ENCODE measurements around the gene ZNF649.
"Not testable (repeated sequence)": the region's sequence is repeated elsewhere in the genome, so short reads cannot be mapped to it uniquely, and the experiment has no call there.

Gene ZNF649

DNA sequence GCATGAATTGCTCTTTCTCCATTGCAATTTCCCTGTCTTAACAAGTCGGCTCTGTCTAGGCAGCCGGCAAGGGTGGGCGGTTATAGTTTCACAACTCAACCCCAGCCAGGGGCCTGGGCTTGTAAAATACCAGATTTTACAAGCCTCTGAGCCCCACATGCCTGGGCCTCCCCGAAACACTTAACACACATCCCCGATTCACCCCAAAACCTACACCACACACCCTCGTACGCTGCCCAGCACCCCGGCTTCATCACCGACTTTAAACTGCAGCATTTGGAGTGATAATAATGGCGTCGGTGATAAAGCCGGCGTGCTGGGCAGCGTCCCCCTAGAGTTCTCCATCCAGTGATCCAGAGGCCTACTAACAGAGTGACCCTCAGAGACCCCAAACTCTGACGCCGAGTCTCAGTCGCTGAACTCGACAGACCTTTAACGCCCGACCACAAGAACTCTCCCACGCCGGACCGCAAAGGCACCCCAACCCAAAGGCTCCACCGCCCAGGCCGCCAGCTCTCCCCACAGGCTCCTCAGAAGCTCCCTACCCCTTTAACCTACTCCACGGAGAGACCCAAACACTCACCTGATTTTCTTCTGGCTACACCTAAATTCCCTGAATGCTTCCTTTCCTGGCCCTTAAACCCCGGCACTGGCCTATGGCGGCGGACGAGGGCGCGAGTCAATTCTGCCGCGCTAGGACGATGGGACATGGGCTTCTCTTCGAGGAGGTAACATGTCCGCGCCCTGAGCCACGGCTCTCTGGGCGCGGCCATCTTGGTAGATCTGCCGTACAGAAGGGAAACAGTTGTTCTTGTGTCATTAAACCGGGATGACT, at the start of gene ZNF649:
Gene ZNF649, minus strand, starts transcription at position 687 of the 835 bp plus-strand sequence. CDS start 4,910 bp downstream, outside the sequence.
- peak; percentile 69 to 91 for DNase-seq

DNA sequence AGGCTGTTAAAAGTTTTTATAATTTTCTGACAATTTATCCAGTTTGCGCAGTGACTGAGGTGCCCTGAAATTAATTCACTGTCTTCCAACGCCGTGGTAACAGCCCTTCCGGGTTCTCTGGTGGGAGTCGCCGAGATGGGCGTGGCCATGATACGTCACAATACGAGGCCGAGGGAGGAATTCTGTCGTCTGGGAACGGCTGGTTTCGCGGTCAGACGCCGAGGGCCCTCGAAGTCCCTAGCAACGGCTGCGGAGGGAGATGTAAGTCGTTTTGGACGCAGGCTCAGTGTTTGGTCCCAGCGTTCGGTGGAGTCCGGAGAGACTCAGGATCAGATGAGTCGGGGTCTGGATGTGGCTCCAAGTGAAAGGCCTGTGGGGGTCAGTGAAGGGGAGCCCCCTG, 44.2 kb upstream of the ZNF649 start:
- DNase-seq: no peak

DNA sequence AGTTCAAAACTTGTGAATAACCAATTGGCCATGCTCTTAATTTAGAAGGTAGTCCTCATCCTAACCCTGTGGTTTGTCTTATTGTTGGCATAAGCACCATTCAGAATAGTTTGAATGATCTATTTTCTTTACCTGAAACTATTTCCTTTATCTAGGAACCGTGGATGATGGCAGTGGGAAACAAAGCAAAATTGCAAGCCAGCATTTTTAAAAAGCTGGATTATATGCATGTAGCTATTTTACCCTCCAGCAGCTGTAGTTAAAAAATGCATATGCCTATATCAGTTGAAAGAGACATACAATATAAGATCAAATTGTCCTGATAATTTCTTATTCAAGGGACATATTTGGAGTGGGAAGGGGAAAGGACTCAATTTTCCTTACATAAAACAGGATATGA, 41.8 kb upstream of the ZNF649 start:
- no peak for DNase-seq

DNA sequence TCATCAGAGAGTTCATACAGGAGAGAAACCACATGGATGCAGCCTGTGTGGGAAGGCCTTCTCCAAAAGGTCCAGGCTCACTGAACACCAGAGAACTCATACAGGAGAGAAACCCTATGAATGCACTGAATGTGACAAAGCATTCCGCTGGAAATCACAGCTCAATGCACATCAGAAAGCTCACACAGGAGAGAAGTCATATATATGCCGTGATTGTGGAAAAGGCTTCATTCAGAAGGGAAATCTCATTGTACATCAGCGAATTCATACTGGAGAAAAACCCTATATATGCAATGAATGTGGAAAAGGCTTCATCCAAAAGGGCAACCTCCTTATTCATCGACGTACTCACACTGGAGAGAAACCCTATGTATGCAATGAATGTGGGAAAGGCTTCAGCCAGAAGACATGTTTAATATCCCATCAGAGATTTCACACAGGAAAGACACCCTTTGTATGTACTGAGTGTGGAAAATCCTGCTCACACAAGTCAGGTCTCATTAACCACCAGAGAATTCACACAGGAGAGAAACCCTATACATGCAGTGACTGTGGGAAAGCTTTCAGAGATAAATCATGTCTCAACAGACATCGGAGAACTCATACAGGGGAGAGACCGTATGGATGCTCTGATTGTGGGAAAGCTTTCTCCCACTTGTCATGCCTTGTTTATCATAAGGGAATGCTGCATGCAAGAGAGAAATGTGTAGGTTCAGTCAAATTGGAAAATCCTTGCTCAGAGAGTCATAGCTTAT, 40.2 kb upstream of the ZNF649 start:
- DNase-seq: no peak

DNA sequence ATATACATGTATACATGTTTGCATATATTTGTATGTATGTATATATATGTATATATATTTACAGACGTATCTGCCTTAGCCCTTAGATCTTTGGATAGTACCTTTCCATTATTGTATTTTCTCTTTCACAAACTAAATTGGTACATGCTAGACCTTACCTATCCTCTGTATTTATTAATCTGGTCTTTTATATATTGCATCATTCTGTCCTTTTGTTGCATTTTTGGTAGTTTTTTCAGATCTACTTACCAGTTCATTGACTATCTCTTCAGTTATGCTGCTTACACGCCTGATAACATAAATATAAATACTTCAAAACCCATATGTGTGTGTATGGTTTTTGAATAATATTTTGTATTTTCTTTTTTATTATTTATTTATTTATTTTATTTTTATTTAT, 34.1 kb upstream of the ZNF649 start:
- DNase-seq: no peak

DNA sequence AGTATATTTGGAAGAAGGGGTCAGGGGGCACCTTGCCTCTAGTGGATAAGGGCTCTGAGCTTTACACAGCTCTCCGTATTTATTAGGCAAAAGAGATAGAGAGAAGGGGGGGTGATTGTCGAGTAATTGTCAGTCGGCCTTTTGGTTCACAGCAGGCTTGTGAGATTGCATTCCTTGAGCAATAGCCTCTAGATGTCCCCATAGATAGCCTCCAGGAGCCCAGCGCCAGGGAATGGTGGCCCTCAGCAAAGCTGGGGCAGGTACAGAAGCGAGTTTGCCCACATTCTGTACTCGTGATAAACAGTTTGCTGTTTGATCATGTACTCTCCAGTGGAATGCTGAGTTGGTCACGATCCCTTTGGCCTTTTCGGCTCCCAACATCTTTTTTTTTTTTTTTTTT, 27.1 kb upstream of the ZNF649 start:
- DNase-seq: no peak

DNA sequence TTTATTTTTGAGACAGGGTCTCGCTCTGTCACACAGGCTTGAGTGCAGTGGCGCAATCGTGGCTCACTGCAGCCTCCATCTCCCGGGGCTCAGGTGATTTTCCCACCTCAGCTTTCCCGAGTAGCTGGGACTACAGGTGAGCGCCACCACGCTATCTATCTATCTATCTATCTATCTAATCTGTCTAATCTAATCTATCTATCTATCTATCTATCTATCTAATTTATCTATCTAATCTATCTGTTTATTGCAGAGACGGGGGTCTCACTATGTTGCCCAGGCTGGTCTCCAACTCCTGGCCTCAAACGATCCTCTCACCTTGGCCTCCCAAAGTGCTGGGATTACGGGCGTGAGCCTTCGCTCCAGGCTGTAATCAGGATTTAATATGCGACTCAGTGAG, 23.0 kb upstream of the ZNF649 start:
- DNase-seq: no peak

DNA sequence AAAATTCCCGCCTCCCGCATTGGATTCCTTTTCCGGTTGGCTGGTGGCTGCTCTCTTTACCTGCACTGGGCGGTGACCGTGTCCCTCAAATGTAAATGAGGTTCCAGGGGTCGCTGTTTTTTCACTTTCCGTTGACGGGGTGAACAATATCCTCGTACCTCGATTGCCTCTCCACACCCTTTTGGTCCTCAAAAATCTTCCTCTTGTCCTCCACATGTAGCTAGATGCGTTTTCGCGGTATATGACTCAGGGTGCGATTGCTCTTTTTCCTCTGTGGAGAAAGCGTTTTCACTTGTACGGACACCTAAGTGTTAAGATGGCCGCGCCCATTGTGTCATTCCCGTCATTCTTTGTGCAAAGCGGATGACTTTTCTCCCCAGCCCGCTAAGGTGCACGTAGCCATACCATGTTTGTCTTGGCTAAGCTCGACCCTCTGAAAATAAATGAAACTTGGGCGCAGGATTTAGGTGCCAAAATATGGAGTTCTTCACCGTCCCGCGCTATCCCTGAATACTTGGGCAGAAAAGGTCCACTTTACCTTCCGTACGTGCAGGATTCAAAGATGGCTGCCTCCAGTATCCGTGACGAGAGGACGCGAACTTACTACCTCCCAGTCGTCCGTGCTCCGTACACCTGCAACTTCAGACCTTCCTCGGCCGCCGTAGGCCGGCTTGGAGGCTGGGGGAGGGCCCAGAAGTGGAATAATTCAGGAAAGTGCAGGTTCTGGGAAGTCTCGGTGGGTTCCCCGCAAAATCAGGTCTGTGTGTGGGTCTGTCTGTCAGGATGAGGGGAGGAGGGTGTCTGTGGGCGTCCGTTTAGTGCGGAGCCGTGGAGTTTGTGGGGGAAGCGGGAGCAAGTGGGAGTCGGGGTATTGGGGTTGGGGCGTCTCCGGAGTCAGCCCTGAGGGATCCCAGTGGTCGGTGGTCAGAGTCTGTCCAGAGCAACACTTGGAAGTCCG, 22.2 kb upstream of the ZNF649 start, which contains the start of gene ZNF613:
Gene ZNF613, plus strand, starts transcription at position 689 of the 958 bp plus-strand sequence. CDS start 8,749 bp downstream, outside the sequence.
- peak; percentile 93 to 94 for DNase-seq

DNA sequence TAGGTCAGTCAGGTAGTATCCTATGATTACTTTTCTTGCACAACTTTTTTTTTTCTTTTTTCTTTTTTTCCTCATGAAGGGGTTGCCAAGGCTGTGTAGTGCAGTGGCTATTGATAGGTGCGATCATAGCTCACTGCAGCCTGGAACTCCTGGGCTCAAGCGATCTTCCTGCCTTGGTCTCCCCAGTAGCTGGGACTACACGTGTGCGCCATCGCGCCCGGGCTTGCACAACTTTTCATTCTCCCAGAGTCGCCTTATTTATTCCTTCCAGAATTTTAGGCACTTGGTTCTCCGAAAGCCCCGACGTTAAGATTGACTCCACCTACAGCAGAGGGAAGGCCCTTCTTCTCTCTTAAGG, 21.6 kb upstream of the ZNF649 start:
- DNase-seq: no peak

DNA sequence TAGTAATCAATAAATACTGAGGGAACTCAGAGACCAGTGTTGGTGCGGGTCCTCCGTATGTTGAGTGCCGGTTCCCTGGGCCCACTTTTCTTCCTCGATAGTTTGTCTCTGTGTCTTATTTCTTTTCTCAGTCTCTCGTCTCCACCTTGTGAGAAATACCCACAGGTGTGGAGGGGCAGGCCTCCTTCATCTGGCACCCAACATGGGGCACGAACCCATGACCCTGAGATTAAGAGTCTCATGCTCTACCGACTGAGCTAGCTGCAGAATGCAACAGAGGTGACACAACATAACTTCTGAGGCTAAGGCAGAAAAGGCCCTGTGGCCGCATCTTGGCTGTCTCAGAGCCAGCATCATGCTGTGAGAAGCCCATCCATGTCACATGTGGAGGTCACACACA, 17.1 kb upstream of the ZNF649 start:
- no peak for DNase-seq

DNA sequence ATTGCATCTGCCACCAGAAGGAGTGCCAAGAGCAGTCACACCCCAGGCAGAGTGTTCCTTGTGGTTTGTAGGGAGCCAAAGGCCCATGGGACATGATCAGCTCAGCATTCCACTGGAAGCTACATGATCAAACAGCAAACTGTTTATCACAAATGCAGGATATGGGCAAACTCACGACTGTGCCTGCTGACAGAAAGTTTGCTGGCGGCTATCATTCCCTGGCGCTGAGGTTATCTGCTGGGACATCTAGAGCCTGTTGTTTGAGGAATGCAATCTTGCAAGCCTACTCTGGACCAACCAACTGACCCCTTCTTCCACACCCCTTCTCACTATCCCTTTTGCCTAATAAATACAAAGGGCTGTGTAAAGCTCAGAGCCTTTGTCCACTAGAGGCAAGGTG, 14.8 kb upstream of the ZNF649 start:
- no peak for DNase-seq

DNA sequence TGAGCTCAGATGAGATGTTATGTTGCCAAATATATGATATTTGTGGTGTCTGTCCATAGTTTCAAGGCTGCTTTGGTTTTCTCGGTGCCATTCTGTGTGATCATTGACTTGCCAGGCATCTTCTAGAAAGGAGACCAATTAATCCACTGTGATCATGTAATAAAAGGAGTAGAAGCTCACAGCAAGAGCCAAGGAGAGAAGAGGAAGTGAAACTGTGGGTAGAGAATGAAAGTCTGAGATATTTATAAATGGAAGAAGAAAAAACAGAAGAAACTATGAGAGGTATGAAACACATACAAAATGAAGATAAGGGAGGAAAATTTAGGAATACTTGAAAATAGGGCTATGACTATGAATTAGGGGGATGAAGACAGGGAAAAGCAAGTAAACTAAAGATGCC, 11.3 kb upstream of the ZNF649 start:
- no peak for DNase-seq

DNA sequence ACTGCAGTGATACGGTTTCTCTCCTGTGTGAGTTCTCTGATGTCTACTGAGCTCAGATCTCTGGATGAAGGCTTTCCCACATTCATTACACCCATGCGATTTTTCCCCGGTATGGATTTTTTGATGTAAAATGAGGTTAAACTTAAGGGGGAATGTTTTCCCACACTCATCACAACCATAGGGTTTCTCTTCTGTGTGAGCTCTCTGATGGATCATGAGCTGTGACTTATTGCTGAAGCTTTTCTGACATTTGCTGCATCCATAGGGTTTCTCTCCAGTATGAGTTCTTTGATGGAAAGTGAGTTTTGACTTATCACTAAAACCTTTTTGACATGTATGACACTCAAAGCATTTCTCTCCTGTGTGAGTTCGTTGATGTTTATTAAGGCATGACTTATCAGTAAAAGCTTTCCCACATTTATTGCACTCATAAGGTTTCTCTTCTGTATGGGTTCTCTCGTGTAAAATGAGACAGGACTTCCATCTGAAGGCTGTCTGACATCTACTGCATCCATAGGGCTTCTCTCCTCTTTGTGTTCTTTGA, 10.6 kb upstream of the ZNF649 start:
- DNase-seq: no peak

DNA sequence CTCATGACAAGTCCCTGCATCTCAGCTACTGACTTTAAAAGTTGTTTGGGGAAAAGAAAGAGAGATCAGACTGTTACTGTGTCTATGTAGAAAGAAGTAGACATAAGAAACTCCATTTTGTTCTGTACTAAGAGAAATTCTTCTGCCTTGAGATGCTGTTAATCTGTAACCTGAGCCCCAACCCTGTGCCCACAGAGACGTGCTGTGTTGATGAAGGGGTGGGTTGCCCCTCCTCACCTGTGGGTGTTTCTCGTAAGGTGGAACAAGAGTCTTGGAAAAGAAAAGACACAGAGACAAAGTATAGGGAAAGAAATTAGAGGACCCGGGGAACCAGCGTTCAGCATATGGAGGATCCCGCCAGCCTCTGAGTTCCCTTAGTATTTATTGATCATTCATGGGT, 3.2 kb upstream of the ZNF649 start:
- not testable (repeated sequence) for DNase-seq

DNA sequence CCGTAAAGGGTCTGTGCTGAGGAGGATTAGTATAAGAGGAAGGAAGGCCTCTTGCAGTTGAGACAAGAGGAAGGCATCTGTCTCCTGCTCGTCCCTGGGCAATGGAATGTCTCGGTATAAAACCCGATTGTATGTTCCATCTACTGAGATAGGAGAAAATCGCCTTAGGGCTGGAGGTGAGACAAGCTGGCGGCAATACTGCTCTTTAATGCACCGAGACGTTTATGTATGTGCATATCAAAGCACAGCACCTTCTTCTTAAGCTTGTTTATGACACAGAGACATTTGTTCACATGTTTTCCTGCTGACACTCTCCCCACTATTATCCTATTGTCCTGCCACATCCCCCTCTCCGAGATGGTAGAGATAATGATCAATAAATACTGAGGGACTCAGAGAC, 1.3 kb upstream of the ZNF649 start:
- DNase-seq: not testable (repeated sequence)

DNA sequence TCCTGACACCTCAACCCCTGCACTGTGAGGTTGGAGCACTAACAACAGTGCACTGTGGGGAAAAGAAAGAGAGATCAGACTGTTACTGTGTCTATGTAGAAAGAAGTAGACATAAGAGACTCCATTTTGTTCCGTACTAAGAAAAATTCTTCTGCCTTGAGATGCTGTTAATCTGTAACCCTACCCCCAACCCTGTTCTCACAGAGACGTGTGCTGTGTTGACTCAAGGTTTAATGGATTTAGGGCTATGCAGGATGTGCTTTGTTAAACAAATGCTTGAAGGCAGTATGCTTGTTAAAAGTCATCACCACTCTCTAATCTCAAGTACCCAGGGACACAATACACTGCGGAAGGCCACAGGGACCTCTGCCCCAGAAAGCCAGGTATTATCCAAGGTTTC, 822 bp upstream of the ZNF649 start:
- not testable (repeated sequence) for DNase-seq

DNA sequence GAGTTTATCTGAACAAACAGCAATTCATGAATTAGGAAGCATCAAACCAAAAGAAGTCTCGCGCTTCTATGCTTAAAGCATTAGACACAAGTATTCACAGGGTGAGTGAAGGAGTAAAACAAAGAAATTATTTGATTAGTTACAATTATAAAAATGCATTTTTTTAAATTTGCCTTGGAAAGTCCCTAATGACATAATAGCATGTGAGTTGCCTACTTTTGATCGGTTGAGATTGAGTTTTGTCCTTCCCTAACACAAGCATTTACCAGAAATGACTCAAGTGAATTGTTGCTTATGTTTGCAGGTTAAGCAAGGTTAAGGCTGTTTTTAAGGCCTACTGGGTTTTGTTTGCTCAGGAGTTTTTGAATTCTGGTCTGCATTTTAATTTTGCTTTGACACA, 389 bp upstream of the ZNF649 start:
- no peak for DNase-seq

DNA sequence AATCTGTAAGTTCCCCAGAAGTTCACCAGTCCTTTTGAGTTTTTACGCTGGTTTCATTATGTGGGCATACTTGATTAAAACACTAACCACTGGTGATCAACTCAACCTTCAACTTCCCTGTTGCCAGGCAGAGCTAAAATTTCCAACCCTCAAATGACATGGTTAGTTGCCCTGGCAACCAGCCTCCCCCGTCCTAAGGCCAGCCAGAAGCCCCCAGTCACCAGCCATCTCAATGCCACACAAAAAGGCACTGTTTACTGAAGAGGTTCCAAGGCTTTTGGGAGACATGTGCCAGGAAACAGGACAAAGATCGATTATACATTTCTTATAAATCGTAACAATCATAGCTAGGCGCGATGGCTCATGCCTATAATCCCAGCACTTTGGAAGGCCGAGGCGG, 1.6 kb downstream of the ZNF649 start:
- no peak for DNase-seq

DNA sequence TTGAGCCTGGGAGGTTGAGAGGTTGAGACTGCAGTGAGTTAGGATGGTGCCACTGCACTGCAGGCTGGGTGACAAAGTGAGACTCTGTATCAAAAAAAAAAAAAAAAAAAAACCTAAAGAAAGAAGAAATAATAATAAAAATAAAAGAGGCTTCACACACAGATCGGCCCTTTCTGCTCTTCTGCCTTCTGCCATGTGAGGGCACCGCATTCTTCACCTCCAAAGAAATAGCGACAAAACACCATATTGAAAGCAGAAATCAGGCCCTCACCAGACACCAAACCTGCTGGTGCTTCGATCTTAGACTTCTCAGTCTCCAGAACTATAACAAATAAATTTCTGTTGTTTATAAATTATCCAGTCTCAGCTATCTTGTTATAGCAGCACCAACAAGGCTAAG, 3.0 kb downstream of the ZNF649 start:
- DNase-seq: no peak

DNA sequence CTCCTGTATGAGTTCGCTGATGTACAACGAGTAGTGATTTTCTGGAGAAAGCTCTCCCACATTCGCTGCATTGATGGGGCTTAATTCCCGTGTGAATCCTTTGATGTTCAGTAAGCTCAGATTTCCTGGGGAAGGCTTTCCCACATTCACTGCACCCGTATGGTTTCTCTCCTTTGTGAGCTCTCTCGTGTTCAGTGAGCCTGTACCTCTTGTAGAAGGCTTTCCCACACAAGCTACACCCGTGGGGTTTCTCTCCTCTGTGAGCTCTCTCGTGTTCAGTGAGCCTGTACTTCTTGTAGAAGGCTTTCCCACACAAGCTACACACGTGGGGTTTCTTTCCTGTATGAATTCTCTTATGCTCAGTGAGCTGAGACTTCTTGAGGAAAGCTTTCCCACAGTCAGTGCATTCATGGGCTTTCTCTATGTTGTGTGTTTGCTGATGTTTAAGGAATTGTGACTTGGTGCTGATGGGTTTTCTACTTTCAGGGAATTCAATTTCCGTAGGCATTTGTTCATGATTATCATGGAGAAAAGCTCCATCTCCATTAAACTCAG, 13.5 kb downstream of the ZNF649 start:
- DNase-seq: no peak

DNA sequence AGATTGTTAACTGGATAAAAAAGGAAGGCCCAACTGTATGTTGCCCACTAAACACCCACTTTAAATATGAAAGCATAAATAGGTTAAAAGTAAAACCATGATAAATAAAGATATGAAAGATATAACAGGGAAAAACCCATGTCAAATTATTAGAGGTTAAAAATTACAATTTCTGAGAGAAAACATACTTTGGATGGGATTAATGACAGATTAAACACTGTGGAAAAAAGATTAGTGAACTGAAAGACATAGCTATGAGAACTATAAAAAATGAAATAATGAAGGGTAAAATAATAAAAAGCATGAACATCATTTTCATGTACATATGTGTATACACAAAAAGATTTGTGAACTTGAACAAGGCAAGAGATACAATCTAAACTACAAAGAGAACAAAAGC, 14.9 kb downstream of the ZNF649 start:
- DNase-seq: no peak

All from NCI-H524 (cell line).